Measurements from ENCODE around the gene SNPH.
"Not testable (repeated sequence)": the region's sequence is repeated elsewhere in the genome, so short reads cannot be mapped to it uniquely, and the experiment has no call there.

Gene SNPH

DNA sequence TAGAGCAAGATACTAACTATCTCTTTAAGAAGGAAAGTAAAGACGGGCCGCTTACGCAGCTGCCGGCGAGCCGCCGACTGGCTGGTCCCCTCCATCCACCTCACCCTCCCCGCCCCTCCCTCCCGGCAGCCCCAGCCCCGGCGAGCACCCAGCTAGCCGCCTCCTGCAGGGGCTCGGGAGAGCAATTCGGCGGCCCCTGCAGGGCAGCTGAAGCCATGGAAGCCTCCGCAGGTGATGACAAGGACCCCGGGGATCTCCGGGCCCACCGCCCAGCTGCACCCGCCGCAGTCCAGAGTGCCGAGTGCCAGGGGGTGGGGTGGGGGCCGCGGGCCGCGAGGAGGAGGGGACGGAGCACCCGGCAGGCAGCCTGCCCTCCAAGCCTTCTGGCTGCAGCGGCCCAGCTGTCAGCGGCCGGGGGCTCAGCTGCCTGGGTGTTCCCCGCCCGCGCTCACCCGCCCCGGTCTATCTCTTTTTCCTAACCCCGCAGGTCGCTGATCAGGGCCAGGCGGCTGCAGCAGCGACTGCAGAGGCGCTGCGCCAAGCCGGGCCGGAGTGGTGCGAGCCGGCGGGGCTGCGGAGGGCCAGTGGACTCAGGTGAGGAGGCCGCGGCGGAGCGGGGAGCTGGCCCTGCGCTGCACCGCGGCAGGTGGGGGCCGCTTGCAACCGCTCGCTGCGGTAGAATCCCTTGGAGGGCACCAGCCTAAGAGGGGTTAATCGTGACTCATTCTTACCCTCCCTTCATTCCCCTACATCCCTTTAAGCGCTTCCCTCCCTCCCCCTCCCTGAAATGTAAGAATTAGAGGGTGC, at the start of gene SNPH:
Gene SNPH, plus strand, starts transcription at position 128 of the 807 bp plus-strand sequence. CDS start 29,946 bp downstream, outside the sequence.
- peak; percentile 74 for DNase-seq (ENCODE audit: extremely low spot score)
- TF ChIP-seq CTCF (IDR thresholded peaks at IDR 0.05; ENCODE audit: control extremely low read depth, extremely low read depth, low read depth, missing control alignments) = no peak
- ChIA-PET POLR2A (interaction anchor here (0.6 kb wide), 1 partner anchor 63 kb away, joined by 3 read pairs; no protein-coding TSS in a partner anchor), CTCF (interaction anchor here (1.2 to 1.5 kb wide), 3 partner anchors 10 to 19 kb away, joined by 3 to 5 read pairs (median 4); no protein-coding TSS in a partner anchor)

DNA sequence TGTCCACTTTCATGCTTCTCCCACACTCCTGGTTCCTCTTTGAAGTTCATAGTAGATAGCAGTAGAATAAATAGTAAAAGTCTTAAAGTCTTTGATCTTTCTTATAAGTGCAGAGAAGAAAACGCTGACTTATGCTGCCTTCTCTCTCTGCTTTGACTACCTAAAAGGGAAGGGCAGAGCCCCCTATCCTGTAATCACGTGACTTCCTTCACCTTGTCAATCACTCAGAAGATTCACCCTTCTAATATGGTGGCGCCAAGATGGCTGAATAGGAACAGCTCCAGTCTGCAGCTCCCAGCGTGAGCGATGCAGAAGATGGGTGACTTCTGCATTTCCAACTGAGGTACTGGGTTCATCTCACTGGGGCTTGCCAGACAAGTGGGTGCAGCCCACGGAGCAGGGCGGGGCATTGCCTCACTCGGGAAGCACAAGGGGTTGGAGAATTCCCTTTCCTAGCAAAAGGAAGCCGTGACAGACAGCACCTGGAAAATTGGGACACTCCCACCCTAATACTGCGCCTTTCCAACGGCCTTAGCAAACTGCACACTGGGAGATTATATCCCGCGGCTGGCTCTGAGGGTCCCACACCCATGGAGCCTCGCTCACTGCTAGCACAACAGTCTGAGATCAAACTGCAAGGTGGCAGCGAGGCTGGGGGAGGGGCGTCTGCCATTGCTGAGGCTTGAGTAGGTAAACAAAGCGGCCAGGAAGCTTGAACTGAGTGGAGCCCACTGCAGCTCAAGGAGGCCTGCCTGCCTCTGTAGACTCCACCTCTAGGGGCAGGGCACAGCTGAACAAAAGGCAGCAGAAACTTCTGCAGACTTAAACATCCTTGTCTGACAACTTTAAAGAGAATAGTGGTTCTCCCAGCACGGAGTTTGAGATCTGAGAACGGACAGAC, 49.3 kb upstream of the SNPH start:
- CTCF ChIA-PET = interaction anchor here (1.2 kb wide), 1 partner anchor 220 kb away, joined by 3 read pairs; no protein-coding TSS in a partner anchor
- POLR2A ChIA-PET = not testable (repeated sequence)

DNA sequence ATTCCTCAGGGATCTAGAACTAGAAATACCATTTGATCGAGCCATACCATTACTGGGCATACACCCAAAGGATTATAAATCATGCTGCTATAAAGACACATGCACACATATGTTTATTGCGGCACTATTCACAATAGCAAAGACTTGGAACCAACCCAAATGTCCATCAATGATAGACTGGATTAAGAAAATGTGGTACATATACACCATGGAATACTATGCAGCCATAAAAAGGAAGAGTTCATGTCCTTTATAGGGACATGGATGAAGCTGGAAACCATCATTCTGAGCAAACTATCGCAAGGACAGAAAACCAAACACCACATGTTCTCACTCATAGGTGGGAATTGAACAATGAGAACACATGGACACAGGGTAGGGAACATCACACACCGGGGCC, 43.3 kb upstream of the SNPH start:
- POLR2A ChIA-PET; DNase-seq (ENCODE audit: extremely low spot score); CTCF ChIA-PET: not testable (repeated sequence)

More for the DNA sequence above, 49.3 kb upstream of the SNPH start:
- not testable (repeated sequence) for DNase-seq (ENCODE audit: extremely low spot score)

DNA sequence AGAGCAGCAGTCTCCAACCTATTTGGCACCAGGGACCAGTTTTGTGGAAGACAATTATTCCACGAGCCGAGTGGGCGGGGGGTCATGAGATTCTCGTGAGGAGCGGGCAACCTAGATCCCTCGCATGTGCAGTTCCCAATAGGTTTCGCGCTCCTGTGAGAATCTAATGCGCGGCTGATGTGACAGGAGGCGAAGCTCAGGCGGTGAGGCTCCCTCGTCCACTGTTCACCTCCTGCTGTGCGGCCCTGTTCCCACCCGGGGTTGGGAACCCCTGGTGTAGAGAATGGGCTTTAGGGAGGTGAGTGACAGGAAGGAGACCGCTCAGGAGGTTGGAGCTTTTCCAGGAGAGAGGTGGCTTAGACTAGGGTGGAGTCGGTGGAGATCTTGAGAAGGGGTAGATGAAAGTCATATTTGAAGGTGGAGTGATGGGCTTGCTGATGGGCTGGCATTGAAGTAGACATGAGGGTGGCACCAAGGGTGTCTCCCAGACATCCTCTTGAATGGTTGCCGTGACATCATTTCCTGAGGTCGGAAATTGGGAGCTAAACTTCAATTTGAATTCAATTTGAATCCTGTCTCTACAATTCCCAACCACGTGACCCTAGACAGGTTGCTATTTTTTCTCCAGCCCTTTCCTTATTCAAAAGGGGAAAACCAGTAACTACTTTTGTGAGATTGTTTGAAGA, 41.7 kb upstream of the SNPH start:
- no peak for DNase-seq (ENCODE audit: extremely low spot score)
- ChIA-PET POLR2A (no interaction called here), CTCF (interaction anchor here (1.1 to 2.4 kb wide), 2 partner anchors 11 to 18 kb away, joined by 3 to 9 read pairs; no protein-coding TSS in a partner anchor)
- TF ChIP-seq CTCF (IDR thresholded peaks at IDR 0.05; ENCODE audit: control extremely low read depth, extremely low read depth, low read depth, missing control alignments) = no peak

DNA sequence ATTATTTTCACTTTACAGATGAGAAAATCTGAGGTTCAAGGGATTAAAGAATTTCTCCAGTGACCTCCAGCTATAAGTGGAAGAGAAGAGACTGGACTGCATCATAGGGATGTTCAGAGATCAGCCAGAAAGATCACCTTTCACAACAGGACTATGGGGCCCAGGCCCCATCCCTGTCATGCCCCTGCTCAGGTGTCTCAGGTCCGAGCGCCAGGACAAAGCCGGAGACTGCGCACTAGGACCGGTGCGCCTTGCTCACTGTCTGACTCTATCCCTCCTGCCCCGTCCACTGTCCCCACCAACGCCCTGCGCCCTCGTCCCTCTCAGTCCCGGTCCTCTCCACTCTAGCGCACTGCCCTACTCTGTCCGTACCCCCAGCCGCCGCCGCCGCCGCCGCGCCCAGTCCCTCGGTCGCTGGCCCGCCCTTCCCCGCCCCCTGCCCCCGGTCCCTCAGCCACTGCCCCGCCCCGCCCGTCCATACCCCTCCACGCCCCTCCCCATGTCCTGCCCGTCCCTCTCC, 40.8 kb upstream of the SNPH start:
- CTCF ChIA-PET = interaction anchor here (2.4 kb wide), 1 partner anchor 12 kb away, joined by 9 read pairs; no protein-coding TSS in a partner anchor
- POLR2A ChIA-PET = no interaction called here
- no peak for DNase-seq (ENCODE audit: extremely low spot score)
- no peak for TF ChIP-seq CTCF (IDR thresholded peaks at IDR 0.05; ENCODE audit: control extremely low read depth, extremely low read depth, low read depth, missing control alignments)

DNA sequence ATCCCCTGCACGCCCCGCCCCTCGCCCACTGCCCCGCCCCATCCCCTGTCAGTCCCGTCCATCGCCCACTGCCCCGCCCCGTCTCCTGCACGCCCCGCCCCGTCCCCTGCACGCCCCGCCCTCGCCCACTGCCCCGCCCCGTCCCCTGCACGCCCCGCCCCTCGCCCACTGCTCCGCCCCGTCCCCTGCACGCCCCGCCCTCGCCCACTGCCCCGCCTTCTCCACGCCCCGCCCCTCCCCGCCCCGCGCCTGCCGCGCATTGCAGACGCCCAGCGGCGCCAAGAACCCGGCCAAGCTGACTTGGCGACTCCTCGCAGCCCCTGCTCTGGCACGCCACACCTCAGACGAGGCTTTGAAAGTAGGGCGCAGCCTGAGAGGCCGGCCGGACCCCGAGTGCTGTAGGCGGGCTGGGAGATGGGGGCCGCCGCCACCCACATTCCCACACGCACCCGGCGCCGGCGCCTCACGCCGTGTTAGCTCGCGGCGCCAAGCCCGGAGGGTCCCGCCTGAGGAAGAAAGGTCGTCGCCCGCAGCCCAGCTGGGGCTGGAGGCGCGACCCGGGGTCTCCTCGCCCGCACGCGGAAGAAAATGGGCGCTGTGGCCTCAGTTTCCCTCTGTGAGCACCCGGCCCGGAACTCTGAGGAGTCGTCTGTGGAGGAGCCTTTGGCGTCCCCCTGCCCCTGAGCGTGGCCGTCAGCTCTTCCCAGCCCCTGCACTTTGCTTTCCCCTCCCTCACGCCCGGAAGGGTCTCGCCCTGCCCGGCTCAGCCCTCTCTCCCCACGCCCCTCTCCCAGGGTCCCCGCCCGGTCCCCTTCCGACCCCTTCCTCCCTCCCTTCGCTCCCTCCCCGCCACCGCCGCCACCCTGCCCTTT, 40.1 kb upstream of the SNPH start, which contains the start of gene RAD21L1:
Gene RAD21L1, plus strand, starts transcription at position 262 of the 872 bp plus-strand sequence. CDS start 2,410 bp downstream, outside the sequence.
- peak; percentile 95 for DNase-seq (ENCODE audit: extremely low spot score)
- ChIA-PET CTCF (interaction anchor here (2.4 kb wide), 1 partner anchor 13 kb away, joined by 9 read pairs; no protein-coding TSS in a partner anchor), POLR2A (no interaction called here)
- TF ChIP-seq CTCF (IDR thresholded peaks at IDR 0.05; ENCODE audit: control extremely low read depth, extremely low read depth, low read depth, missing control alignments) = no peak

Measured in GM10248 (cell line).